Measurements from ENCODE around the gene TUBB4B. TPM values are rescaled to one million over a fixed set of nuclear protein-coding genes. Genes with fewer than 3 reads are reported as not detected.
"Not testable (repeated sequence)": the region's sequence is repeated elsewhere in the genome, so short reads cannot be mapped to it uniquely, and the experiment has no call there.

TUBB4B gene
- total RNA-seq, 2 experiments from 2014 or later, result 320 to 325 TPM

DNA sequence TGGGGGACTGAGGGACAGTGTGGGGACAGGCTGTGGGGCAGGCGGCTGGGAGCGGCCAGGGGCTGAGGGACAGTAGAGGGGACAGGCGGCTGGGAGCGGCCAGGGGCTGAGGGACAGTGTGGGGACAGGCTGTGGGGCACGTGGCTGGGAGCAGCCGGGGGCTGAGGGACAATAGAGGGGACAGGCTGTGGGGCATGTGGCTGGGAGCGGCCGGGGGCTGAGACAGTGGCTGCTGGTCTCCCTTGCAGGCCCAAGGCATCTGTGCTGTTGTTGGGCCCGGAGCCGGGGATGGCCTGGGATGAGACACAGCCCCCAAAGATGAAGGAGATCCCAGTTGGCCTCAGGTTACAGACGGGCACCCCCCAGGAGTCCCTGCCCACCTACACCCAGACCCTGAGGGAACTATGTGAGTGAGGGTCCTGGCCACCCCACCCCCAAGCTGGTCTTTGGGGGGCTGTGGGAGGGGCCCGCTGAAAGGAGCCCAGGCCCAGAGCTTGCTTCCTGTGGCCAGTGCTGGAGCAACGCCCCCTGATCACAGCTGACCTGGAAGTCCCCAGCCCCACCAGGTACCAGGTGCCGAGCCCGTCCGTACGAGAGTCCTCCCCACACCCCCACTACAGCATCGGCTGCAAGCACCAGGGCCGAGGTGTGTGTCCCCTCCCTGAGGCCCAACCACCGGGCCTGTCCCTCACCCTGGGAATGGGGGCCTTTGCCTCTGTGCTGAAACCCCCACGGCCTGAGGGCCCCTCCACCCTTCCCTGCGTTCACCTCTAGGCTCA is 10.6 kb downstream of the TUBB4B start:
- peaks cover 2% of the 10 kb centered on the region for H3K36me3 Mint-ChIP-seq
- H3K4me3 Mint-ChIP-seq, result no peak overlapping the region
- H3K27me3 Mint-ChIP-seq, result no peaks in the 10 kb centered on the region
- intact Hi-C loops (cut with micrococcal nuclease), result no loop called here
- no peaks in the 10 kb centered on the region for H3K9me3 Mint-ChIP-seq
- no peak for DNase-seq
- ChIA-PET CTCF (no interaction called here), POLR2A (interaction anchor here (2.5 to 5.1 kb wide), 2 partner anchors 10 kb away, joined by 13 to 65 read pairs; partner anchors contain the start of gene TUBB4B)
- H3K27ac Mint-ChIP-seq, result no peak overlapping the region
- H3K4me1 Mint-ChIP-seq (ENCODE audit: low read depth), result peaks cover 16% of the 10 kb centered on the region

DNA sequence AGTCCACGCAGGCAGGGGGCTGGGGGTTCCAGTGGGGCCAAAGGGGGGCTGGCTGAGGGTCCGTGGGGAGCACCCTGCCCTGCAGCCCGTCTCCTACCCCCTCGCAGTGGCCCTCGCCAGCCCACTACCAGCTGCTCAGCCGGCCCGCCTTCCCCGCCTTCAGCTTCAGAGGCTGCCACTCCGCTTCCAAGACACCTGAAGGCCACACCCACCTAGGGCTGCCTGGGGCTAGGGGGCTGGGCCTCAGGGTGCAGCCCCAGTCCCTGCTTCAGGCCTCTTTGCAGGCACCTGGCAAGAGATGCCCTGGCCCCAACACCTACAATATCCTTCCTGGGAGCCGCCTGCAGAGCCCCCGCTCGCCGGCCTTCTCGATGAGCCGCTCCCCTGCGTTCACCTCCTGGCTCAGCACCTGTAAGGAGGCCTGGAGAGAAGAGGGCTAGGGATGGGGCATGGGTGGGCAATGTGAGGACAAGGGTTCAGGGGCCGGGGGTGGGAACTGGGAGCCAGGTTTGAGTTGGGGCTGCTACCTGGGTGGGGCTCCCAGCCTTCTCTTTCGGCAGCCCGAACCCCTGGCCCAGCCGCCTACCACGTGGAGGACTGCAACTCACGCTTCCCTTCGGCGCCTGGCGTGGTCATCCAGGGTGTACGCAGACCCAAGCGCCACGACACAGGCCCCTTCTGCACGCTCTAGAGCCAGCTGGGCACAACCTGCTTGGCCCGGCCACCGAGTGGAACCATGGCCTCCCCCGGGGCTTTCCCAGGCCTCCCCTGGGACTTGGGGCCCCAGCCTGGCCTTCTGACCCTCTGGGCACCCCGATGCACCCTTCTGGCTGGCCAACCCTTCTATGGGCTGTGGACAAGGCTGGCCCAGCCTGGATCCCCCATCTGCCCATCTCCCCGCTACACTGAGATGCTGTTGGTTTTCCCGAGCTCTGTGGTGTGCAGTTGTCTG is 11.7 kb downstream of the TUBB4B start:
- intact Hi-C loops (cut with micrococcal nuclease), result no loop called here
- no peak overlapping the region for H3K4me3 Mint-ChIP-seq
- no peaks in the 10 kb centered on the region for H3K27me3 Mint-ChIP-seq

GRCh38 chr9:137253717-137254623 is 12.9 kb downstream of the TUBB4B start:
- Mint-ChIP-seq H3K4me3 (peak overlapping the region; percentile 81), H3K4me1 (ENCODE audit: low read depth) (peaks cover 20% of the 10 kb centered on the region), H3K9me3 (no peaks in the 10 kb centered on the region), H3K36me3 (peaks cover 7% of the 10 kb centered on the region), H3K27me3 (no peaks in the 10 kb centered on the region), H3K27ac (peak overlapping the region; percentile 30)
- intact Hi-C loops (cut with micrococcal nuclease), result no loop called here
- ChIA-PET POLR2A (interaction anchor here (1.5 to 5.1 kb wide), 2 partner anchors 9 to 13 kb away, joined by 5 to 65 read pairs; partner anchors contain the start of gene TUBB4B), CTCF (interaction anchor here (0.6 to 2.4 kb wide), 9 partner anchors 10 to 186 kb away, joined by 3 to 11 read pairs (median 3); partner anchors contain the start of genes NRARP and RNF224)
- no peak for DNase-seq

More for the DNA sequence above, 11.7 kb downstream of the TUBB4B start:
- ChIA-PET CTCF (interaction anchor here (0.8 to 2.4 kb wide), 2 partner anchors 11 to 16 kb away, joined by 3 to 11 read pairs; no protein-coding TSS in a partner anchor), POLR2A (interaction anchor here (5.1 kb wide), 1 partner anchor 11 kb away, joined by 65 read pairs; the partner anchor contains the start of gene TUBB4B)
- Mint-ChIP-seq H3K4me1 (ENCODE audit: low read depth) (peaks cover 20% of the 10 kb centered on the region), H3K9me3 (no peaks in the 10 kb centered on the region), H3K36me3 (peaks cover 6% of the 10 kb centered on the region), H3K27ac (no peak overlapping the region)
- DNase-seq, result no peak

- DNase-seq, result peak; percentile 96
- Mint-ChIP-seq H3K27ac (peak within 1 kb of the TSS; percentile 71), H3K4me3 (peak within 1 kb of the TSS; percentile 86), H3K27me3 (no peaks in the 10 kb centered on the region), H3K9me3 (no peaks in the 10 kb centered on the region), H3K4me1 (ENCODE audit: low read depth) (peaks cover 20% of the 10 kb centered on the region), H3K36me3 (peaks cover 11% of the 10 kb centered on the region)
- ChIA-PET POLR2A (interaction anchor here (1.5 to 5.1 kb wide), 2 partner anchors 10 to 13 kb away, joined by 5 to 65 read pairs; partner anchors contain the start of gene TUBB4B), CTCF (interaction anchor here (0.6 to 2.4 kb wide), 10 partner anchors 11 to 187 kb away, joined by 3 to 11 read pairs (median 4); partner anchors contain the start of genes EXD3, NOXA1, NRARP and RNF224)
- intact Hi-C loops (cut with micrococcal nuclease), result loop anchor here (1.0 kb wide), 1 partner anchor 15 kb away; no protein-coding TSS in a partner anchor
These were observed 13.7 kb downstream of the TUBB4B start, which contains the start of gene NELFB for GRCh38 chr9:137254624-137255447. NELFB (plus strand) TSS chr9:137255327.

DNA sequence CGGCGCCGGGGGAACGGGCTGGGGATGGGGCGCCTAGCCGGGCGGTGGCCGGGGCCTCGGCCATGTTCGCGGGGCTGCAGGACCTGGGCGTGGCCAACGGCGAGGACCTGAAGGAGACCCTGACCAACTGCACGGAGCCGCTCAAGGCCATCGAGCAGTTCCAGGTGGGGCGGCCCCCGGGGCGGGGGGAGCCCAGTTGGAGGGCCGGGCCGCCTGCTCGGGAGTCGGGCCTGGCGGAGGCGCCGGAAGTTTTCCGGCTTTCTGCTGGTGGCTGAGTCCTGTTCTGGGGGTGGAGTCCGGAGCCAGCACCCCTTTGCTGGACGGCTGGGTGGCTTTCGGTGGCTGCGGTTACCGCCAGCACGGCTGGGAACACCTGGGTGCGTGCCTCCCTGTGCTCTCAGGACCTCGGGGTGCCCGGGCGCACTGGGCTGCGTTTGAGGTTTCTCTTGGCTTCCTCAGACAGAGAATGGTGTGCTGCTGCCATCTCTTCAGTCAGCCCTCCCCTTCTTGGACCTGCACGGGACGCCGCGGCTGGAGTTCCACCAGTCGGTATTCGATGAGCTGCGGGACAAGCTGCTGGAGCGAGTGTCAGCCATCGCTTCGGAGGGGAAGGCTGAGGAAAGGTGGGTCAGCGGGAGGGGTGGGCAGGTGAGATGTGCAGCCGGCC is 14.5 kb downstream of the TUBB4B start:
- peaks cover 11% of the 10 kb centered on the region for H3K36me3 Mint-ChIP-seq
- no peak for DNase-seq
- H3K4me3 Mint-ChIP-seq, result peak overlapping the region; percentile 86
- no peaks in the 10 kb centered on the region for H3K27me3 Mint-ChIP-seq
- peak overlapping the region; percentile 71 for H3K27ac Mint-ChIP-seq
- intact Hi-C loops (cut with micrococcal nuclease), result loop anchor here (1.0 kb wide), 1 partner anchor 15 kb away; no protein-coding TSS in a partner anchor
- no peaks in the 10 kb centered on the region for H3K9me3 Mint-ChIP-seq
- CTCF ChIA-PET, result interaction anchor here (0.6 to 2.4 kb wide), 8 partner anchors 12 to 463 kb away, joined by 3 to 15 read pairs (median 6); partner anchors contain the start of genes EXD3, NOXA1, RNF224 and TUBB4B
- H3K4me1 Mint-ChIP-seq (ENCODE audit: low read depth), result peaks cover 20% of the 10 kb centered on the region
- POLR2A ChIA-PET, result interaction anchor here (1.5 to 5.1 kb wide), 2 partner anchors 11 to 14 kb away, joined by 5 to 65 read pairs; partner anchors contain the start of gene TUBB4B

DNA sequence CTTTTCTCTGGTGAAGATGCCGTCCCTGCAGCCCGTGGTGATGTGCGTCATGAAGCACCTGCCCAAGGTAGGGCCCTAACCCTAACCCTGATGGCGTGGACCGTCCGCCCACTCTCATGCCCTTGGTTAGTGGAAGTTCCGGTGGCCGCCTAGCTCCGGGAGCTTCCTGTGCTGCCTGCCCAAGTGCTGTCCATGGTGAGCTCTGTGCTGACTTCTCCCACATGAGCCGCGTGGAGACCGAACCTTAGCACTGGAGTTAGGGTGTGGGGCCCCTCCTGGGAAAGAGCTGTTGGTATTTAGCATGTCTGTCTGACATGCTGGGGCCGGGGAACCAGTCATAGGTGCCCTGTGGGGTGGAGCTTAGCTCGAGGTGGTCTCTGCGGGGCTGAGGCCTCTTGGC is 15.3 kb downstream of the TUBB4B start:
- Mint-ChIP-seq H3K27me3 (no peaks in the 10 kb centered on the region), H3K9me3 (no peaks in the 10 kb centered on the region), H3K27ac (no peak overlapping the region), H3K4me1 (ENCODE audit: low read depth) (peaks cover 20% of the 10 kb centered on the region), H3K4me3 (peak overlapping the region; percentile 86), H3K36me3 (peaks cover 11% of the 10 kb centered on the region)
- POLR2A ChIA-PET, result interaction anchor here (0.6 to 5.1 kb wide), 3 partner anchors 15 to 33 kb away, joined by 3 to 65 read pairs (median 3); partner anchors contain the start of genes TOR4A and TUBB4B
- no peak for DNase-seq
- intact Hi-C loops (cut with micrococcal nuclease), result no loop called here
- CTCF ChIA-PET, result interaction anchor here (0.6 to 2.1 kb wide), 6 partner anchors 16 to 464 kb away, joined by 3 to 15 read pairs (median 4); partner anchors contain the start of genes EXD3, NOXA1, RNF224 and TUBB4B

GRCh38 chr9:137256856-137257255 is 15.8 kb downstream of the TUBB4B start:
- intact Hi-C loops (cut with micrococcal nuclease), result no loop called here
- H3K36me3 Mint-ChIP-seq, result peaks cover 16% of the 10 kb centered on the region
- peaks cover 20% of the 10 kb centered on the region for H3K4me1 Mint-ChIP-seq (ENCODE audit: low read depth)
- POLR2A ChIA-PET, result interaction anchor here (0.6 to 5.1 kb wide), 3 partner anchors 16 to 34 kb away, joined by 3 to 65 read pairs (median 3); partner anchors contain the start of genes TOR4A and TUBB4B
- no peak overlapping the region for H3K27ac Mint-ChIP-seq
- H3K4me3 Mint-ChIP-seq, result peak overlapping the region; percentile 86
- CTCF ChIA-PET, result interaction anchor here (0.6 to 2.1 kb wide), 6 partner anchors 16 to 464 kb away, joined by 3 to 15 read pairs (median 4); partner anchors contain the start of genes EXD3, NOXA1, RNF224 and TUBB4B
- no peaks in the 10 kb centered on the region for H3K9me3 Mint-ChIP-seq
- H3K27me3 Mint-ChIP-seq, result no peaks in the 10 kb centered on the region
- no peak for DNase-seq

- DNase-seq; H3K9me3 Mint-ChIP-seq; H3K4me3 Mint-ChIP-seq; intact Hi-C loops (cut with micrococcal nuclease); H3K4me1 Mint-ChIP-seq (ENCODE audit: low read depth); H3K27me3 Mint-ChIP-seq; POLR2A ChIA-PET; H3K27ac Mint-ChIP-seq: not testable (repeated sequence)
- CTCF ChIA-PET, result interaction anchor here (1.3 to 1.6 kb wide), 2 partner anchors 26 to 39 kb away, joined by 4 to 5 read pairs; partner anchors contain the start of gene NRARP
- peaks cover 16% of the 10 kb centered on the region for H3K36me3 Mint-ChIP-seq
These were observed 21.3 kb downstream of the TUBB4B start for GRCh38 chr9:137262173-137262908.

DNA sequence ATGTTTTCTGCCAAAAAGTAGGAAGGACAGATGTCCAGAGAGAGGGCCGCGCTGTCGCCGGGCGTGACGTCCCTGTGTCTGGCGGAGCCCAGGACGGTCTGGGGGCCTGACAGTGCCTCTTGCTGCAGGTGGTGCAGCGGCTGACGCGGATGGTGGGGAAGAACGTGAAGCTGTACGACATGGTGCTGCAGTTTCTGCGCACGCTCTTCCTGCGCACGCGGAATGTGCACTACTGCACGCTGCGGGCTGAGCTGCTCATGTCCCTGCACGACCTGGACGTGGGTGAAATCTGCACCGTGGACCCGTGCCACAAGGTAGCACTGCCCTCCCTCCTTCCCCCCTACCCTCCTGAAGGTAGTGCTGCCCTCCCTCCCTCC is 21.8 kb downstream of the TUBB4B start:
- DNase-seq, result no peak
- no peak overlapping the region for H3K4me3 Mint-ChIP-seq
- ChIA-PET CTCF (no interaction called here), POLR2A (no interaction called here)
- H3K36me3 Mint-ChIP-seq, result peaks cover 16% of the 10 kb centered on the region
- no peaks in the 10 kb centered on the region for H3K4me1 Mint-ChIP-seq (ENCODE audit: low read depth)
- intact Hi-C loops (cut with micrococcal nuclease), result no loop called here
- H3K9me3 Mint-ChIP-seq, result no peaks in the 10 kb centered on the region
- no peak overlapping the region for H3K27ac Mint-ChIP-seq
- no peaks in the 10 kb centered on the region for H3K27me3 Mint-ChIP-seq

Data from activated CD4-positive, alpha-beta memory T cell treated with anti-CD3 and anti-CD28 coated beads for 36 hours (primary cell).